H9 (cell line): ENCODE data around the gene INSC. TPM values are rescaled to one million over a fixed set of nuclear protein-coding genes. Genes with fewer than 3 reads are reported as not detected.
A peak's percentile ranks its signal among the peaks of the same experiment; 100 is the strongest.

Source experiments
- DNase-seq: peaks from one replicate; pipeline ENCODE4 v3.0.0-alpha.2; 2017
- H2AFZ ChIP-seq: one replicate; pipeline ENCODE4 v1.6.1; 2013; ENCODE audit warnings: mild to moderate bottlenecking, low read length, control low read depth, moderate library complexity
- H2AK5ac ChIP-seq: 2 replicates; pipeline ENCODE4 v1.6.1; 2013; ENCODE audit warnings: low read length, control low read depth, mixed read lengths; ENCODE audit not compliant: insufficient read length
- H2BK120ac ChIP-seq: one replicate; pipeline ENCODE4 v1.6.1; 2013; ENCODE audit warnings: low read depth, mild to moderate bottlenecking, low read length, control low read depth, inconsistent platforms; ENCODE audit not compliant: poor library complexity, severe bottlenecking
- H2BK12ac ChIP-seq: 2 replicates; pipeline ENCODE4 v1.6.1; 2013; ENCODE audit warnings: low read length, control low read depth, mixed read lengths, low read depth; ENCODE audit not compliant: insufficient read length
- H2BK15ac ChIP-seq: 2 replicates; pipeline ENCODE4 v1.6.1; 2013; ENCODE audit warnings: low read depth, low read length, control low read depth
- H2BK20ac ChIP-seq: one replicate; pipeline ENCODE4 v1.6.1; 2013; ENCODE audit warnings: low read depth, mild to moderate bottlenecking, low read length, control low read depth, inconsistent platforms; ENCODE audit not compliant: poor library complexity, severe bottlenecking
- H2BK5ac ChIP-seq: 2 replicates; pipeline ENCODE4 v1.6.1; 2013; ENCODE audit warnings: low read length, control low read depth, mixed read lengths; ENCODE audit not compliant: insufficient read length
- H3K14ac ChIP-seq: 2 replicates; pipeline ENCODE4 v1.6.1; 2013; ENCODE audit warnings: low read length, control low read depth; ENCODE audit not compliant: insufficient read depth
- H3K18ac ChIP-seq: 2 replicates; pipeline ENCODE4 v1.6.1; 2013; ENCODE audit warnings: low read depth, mild to moderate bottlenecking, mixed read lengths, low read length, control low read depth; ENCODE audit not compliant: insufficient read length
- H3K23ac ChIP-seq: 2 replicates; pipeline ENCODE4 v1.6.1; 2013; ENCODE audit warnings: low read length, control low read depth, mixed read lengths, low read depth; ENCODE audit not compliant: insufficient read length
- H3K23me2 ChIP-seq: 2 replicates; pipeline ENCODE4 v1.6.1; 2013; ENCODE audit warnings: low read depth, mild to moderate bottlenecking, mixed read lengths, low read length, control low read depth; ENCODE audit not compliant: insufficient read length, poor library complexity, severe bottlenecking
- H3K27ac ChIP-seq: 2 replicates; pipeline ENCODE4 v1.5.1; 2013; ENCODE audit warnings: low read length, control low read depth, mixed read lengths, low read depth; ENCODE audit not compliant: insufficient read length
- H3K27me3 ChIP-seq: 2 replicates; pipeline ENCODE4 v1.6.1; 2013; ENCODE audit warnings: low read length, control low read depth, inconsistent platforms; ENCODE audit not compliant: insufficient read depth
- H3K4ac ChIP-seq: 2 replicates; pipeline ENCODE4 v1.6.1; 2013; ENCODE audit warnings: low read depth, mild to moderate bottlenecking, control low read depth, inconsistent platforms, low read length, moderate library complexity
- H3K4me1 ChIP-seq: 2 replicates; pipeline ENCODE4 v1.6.1; 2013; ENCODE audit warnings: low read length, control low read depth, inconsistent platforms; ENCODE audit not compliant: insufficient read depth
- H3K4me2 ChIP-seq: 2 replicates; pipeline ENCODE4 v1.6.1; 2013; ENCODE audit warnings: low read length, control low read depth, mixed read lengths; ENCODE audit not compliant: insufficient read length, insufficient read depth
- H3K56ac ChIP-seq: 2 replicates; pipeline ENCODE4 v1.6.1; 2013; ENCODE audit warnings: low read depth, mild to moderate bottlenecking, mixed read lengths, low read length, control low read depth; ENCODE audit not compliant: insufficient read length
- H3K79me1 ChIP-seq: 2 replicates; pipeline ENCODE4 v1.6.1; 2013; ENCODE audit warnings: low read depth, mild to moderate bottlenecking, moderate library complexity, low read length, control low read depth, inconsistent platforms; ENCODE audit not compliant: insufficient read depth, poor library complexity, severe bottlenecking
- H3K79me2 ChIP-seq: 2 replicates; pipeline ENCODE4 v1.6.1; 2013; ENCODE audit warnings: low read length, control low read depth, inconsistent platforms; ENCODE audit not compliant: insufficient read depth
- H3K9ac ChIP-seq: 2 replicates; pipeline ENCODE4 v1.6.1; 2013; ENCODE audit warnings: low read length, control low read depth, mixed read lengths; ENCODE audit not compliant: insufficient read length; ENCODE audit errors: extremely low read depth
- H3K9me3 ChIP-seq: one replicate; pipeline ENCODE4 v1.6.1; 2013; ENCODE audit warnings: low read depth, low read length, inconsistent platforms; ENCODE audit not compliant: control insufficient read depth
- H3T11ph ChIP-seq: one replicate; pipeline ENCODE4 v1.6.1; 2013; ENCODE audit warnings: mild to moderate bottlenecking, low read length, control low read depth, inconsistent platforms
- H4K20me1 ChIP-seq: one replicate; pipeline ENCODE4 v1.6.1; 2013; ENCODE audit not compliant: control insufficient read depth, insufficient read length, insufficient read depth
- H4K5ac ChIP-seq: 2 replicates; pipeline ENCODE4 v1.6.1; 2013; ENCODE audit warnings: low read depth, mild to moderate bottlenecking, mixed read lengths, low read length, control low read depth; ENCODE audit not compliant: insufficient read length
- H4K8ac ChIP-seq: replicated peaks from 2 replicates; pipeline ENCODE4 v1.6.1; 2013; ENCODE audit warnings: low read length, control low read depth, mixed read lengths, low read depth; ENCODE audit not compliant: insufficient read length
- H4K91ac ChIP-seq: 2 replicates; pipeline ENCODE4 v1.6.1; 2013; ENCODE audit warnings: low read depth, mild to moderate bottlenecking, moderate library complexity, mixed read lengths, low read length, control low read depth; ENCODE audit not compliant: insufficient read length
- H3K27ac Mint-ChIP-seq, 3 experiments: 2 replicates in 2 of 3; 3 replicates in 1 of 3; pipeline ENCODE4 v1.8.0; 2020 to 2021; ENCODE audit warnings: mixed read lengths in 3 of 3, mild to moderate bottlenecking in 1 of 3, moderate library complexity in 1 of 3
- H3K27me3 Mint-ChIP-seq: 2 replicates; pipeline ENCODE4 v1.8.0; 2021; ENCODE audit warnings: low read depth, mild to moderate bottlenecking, moderate library complexity, mixed read lengths
- H3K36me3 Mint-ChIP-seq, 3 experiments: 2 replicates in 2 of 3; 3 replicates in 1 of 3; pipeline ENCODE4 v1.8.0; 2020 to 2021; ENCODE audit warnings: low read depth in 3 of 3, mixed read lengths in 3 of 3; ENCODE audit not compliant: insufficient read depth in 1 of 3
- H3K4me1 Mint-ChIP-seq, 2 experiments: 2 replicates each; pipeline ENCODE4 v1.8.0; 2020; ENCODE audit warnings: mixed read lengths in 2 of 2
- H3K4me3 Mint-ChIP-seq, 2 experiments: 2 replicates in 1 of 2; 3 replicates in 1 of 2; pipeline ENCODE4 v1.8.0; 2020 to 2021; ENCODE audit warnings: mild to moderate bottlenecking in 2 of 2, mixed read lengths in 2 of 2, moderate library complexity in 1 of 2
- H3K9me3 Mint-ChIP-seq, 2 experiments: 2 replicates in 1 of 2; 3 replicates in 1 of 2; pipeline ENCODE4 v1.8.0; 2020; ENCODE audit warnings: mild to moderate bottlenecking in 2 of 2, mixed read lengths in 2 of 2, moderate library complexity in 1 of 2
- CTCF ChIP-seq: fragments of 200-600 bp; sonication (generic); conservative IDR thresholded peaks from 3 replicates; pipeline ENCODE4 v1.8.0; 2021; ENCODE audit warnings: antibody characterized with exemption, mild to moderate bottlenecking
- WGBS: extraction: QIAGEN DNeasy Blood & Tissue Kit; methylation state at CpG from one replicate; pipeline ENCODE4 v1.1.7; 2013; ENCODE audit warnings: missing lambda C conversion rate, low lambda C conversion rate, mixed read lengths; ENCODE audit not compliant: insufficient read length; ENCODE audit errors: extremely low coverage; 5-methylcytosine and 5-hydroxymethylcytosine counted together
- total RNA-seq: library from RNA; stranded (reverse); gene quantifications from 2 replicates; pipeline ENCODE4 v1.2.1, GENCODE V29; 2021

Gene INSC
- total RNA-seq, 1 experiment from 2014 or later: not detected

- Histone ChIP-seq H3K27ac (no peak overlapping the region), H3K4me1 (no peaks in the 10 kb centered on the region), H2AFZ (no peak overlapping the region), H3T11ph (no peak overlapping the region), H3K27me3 (no peaks in the 10 kb centered on the region), H3K23me2 (no peaks in the 10 kb centered on the region), H3K18ac (no peak overlapping the region), H3K23ac (no peak overlapping the region), H4K91ac (no peak overlapping the region), H3K4me2 (no peak overlapping the region), H2BK20ac (no peak overlapping the region), H4K8ac (no peak overlapping the region), H2BK120ac (no peak overlapping the region), H3K9ac (no peak overlapping the region), H2BK15ac (no peak overlapping the region), H2BK12ac (no peak overlapping the region), H3K14ac (no peak overlapping the region), H2AK5ac (no peak overlapping the region), H2BK5ac (no peak overlapping the region), H4K20me1 (no peaks in the 10 kb centered on the region), H3K79me2 (no peaks in the 10 kb centered on the region), H3K56ac (no peak overlapping the region), H3K79me1 (no peaks in the 10 kb centered on the region), H4K5ac (no peak overlapping the region), H3K9me3 (no peaks in the 10 kb centered on the region), H3K4ac (no peak overlapping the region)
- peak overlapping the region in 2 of 3 experiments; percentile 27 to 34; a peak in 2 of 7 replicates for H3K27ac Mint-ChIP-seq
- no CpG with 5 or more reads among the region's 2 CpGs for WGBS
- H3K4me3 Mint-ChIP-seq: no peak overlapping the region
- no peaks in the 10 kb centered on the region for H3K4me1 Mint-ChIP-seq
- peaks cover 8% of the 10 kb centered on the region for H3K27me3 Mint-ChIP-seq
- no peak for TF ChIP-seq CTCF
- no peaks in the 10 kb centered on the region for H3K9me3 Mint-ChIP-seq
- DNase-seq: no peak
- no peaks in the 10 kb centered on the region for H3K36me3 Mint-ChIP-seq
These were observed 92.1 kb downstream of the INSC start for GRCh38 chr11:15206791-15207190.
